ENCODE measurements around the gene KIRREL1. TPM values are rescaled to one million over a fixed set of nuclear protein-coding genes. Genes with fewer than 3 reads are reported as not detected.
A peak's percentile ranks its signal among the peaks of the same experiment; 100 is the strongest.

Gene KIRREL1
- total RNA-seq, 2 donors from 2014 or later: 19.7 to 21.2 TPM

DNA sequence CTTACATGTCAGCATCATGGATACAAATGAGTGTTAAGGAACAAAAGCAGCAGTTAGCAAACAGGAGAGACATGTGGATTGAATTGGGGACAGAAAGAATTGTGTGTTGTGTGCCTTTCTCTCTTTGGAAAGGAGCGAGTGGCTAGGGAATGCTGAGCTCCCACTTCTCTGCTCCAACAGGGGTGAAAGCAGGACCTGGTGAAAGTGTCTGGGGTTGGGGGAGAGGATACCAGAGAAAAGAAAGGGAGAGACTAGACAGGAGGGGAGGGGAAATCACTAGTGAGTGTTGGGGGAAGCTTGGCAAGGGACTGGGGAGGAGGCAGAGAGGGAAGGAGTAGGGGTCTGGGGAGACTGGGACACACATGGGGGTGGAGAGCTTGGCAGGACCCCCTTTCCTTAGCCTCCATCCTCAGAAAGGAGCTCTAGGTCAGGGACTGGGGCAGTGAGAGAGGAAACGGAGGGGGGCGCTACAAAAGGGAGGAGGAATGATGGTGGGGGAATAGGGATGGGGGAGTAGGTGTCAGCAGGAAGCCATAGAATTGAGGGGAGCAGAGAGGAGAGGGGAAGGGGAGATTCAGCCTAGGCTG lies 2.2 kb downstream of the KIRREL1 start:
- intact Hi-C loops (cut with DNase I): no loop called here
- DNase-seq: no peak
- no peak for ATAC-seq

DNA sequence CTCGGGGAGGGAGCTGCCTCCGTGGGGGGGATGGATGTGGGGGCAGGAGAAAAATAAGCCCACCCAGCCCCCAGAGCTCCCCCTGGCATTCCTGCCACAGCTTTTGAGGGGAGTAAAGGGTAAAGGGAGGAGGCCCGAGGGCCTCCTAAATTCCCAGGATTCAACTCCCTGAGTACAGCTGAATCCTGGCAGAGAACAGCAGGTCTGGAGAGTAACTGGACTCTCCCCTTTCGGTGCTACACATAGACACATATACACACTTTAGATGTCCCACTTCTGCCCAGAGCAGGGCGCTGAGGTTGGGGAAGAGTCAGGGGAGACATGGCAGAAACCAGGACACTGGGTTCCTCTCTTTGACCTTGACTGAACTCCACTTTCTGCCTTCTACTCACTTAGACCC lies 3.0 kb downstream of the KIRREL1 start:
- intact Hi-C loops (cut with DNase I): no loop called here
- ATAC-seq: no peak
- no peak for DNase-seq

DNA sequence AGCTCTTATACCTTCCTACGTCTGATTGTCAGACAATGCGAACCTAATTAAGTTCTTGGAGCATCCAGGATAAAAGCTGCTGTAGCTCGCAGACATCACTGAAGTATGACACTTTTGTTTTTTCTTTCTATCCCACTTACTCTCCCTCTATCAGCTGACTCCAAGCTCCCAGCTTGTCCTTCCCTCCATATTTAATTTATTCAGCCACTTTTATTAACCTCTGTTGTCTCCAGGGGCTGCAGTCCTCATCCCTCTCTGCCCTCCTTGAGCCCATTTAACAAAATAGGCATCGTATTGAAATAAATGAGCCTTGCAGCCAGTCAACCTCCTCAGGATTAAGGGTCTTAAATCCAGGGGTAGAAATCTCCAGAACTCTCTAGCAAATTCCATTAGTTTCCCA lies 7.1 kb downstream of the KIRREL1 start:
- no peak for DNase-seq
- ATAC-seq: no peak
- intact Hi-C loops (cut with DNase I): no loop called here

DNA sequence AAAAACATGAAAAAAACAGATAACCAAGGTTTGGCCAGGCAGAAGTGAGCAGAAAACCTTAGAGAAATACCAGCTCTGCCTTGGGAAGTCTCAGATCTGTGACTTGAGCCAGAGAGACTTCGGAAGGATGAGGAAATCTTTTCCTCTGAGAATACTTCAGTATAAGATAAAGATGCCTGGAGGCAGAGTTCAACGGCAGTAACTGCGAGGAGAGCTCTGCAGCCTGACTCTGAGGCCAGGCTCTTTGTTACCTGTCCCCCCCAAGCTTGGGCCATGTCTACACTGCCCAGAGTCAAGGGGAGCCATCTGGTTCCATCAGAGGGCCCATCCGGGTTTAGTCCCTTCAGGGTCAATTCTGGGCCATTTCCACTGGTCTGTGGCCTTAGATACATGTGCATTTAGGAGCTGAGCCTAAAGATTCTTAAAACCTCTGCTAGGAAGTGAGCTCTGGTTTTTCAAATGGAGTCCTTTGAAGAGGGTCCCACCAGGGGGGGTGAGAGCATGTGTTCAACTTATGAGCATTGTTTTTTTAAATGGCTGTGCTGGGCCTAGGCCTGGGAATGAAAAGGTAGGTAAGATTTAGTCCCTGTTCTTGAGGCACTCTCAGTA lies 8.7 kb downstream of the KIRREL1 start:
- DNase-seq (no peak), ATAC-seq (peak; percentile 45 to 46)
- intact Hi-C loops (cut with DNase I): no loop called here

DNA sequence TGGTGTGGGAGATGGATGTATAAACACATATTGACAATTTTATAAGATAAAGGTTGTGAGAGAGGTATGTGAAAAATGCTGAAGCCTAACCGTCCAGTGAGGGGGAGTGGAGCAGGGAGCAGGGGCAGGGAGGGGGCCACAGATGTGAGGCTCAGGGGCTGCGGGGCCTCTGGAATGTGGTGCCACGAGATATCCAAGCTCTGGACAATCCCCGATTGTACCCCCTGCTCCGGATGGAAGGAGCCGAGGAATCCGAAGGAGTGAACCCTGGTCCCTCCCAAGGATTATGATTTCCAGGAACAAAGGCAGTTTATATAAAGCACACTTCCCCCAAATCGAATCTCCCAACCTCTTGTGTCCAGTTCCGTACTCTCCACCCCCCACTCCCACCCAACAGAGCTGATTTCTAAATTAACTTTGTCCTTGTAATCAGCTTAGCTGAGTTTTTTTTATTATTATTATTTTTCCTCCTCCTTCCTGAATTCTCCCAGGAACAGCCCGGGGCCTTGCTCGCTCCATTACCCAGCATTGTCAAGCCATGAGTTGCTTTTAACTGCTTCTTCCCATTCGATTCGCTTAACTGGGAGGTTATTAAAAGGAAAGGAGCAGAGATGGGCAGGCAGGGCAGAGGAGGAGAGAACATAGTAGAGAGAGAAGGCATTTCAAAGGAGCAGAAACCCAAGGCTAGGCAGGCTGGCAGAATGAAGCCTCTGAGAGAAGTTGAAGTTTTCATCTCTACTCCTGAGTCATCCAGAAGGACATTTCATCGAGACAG lies 9.4 kb downstream of the KIRREL1 start:
- intact Hi-C loops (cut with DNase I): no loop called here
- no peak for DNase-seq
- ATAC-seq: peak; percentile 10 to 16

DNA sequence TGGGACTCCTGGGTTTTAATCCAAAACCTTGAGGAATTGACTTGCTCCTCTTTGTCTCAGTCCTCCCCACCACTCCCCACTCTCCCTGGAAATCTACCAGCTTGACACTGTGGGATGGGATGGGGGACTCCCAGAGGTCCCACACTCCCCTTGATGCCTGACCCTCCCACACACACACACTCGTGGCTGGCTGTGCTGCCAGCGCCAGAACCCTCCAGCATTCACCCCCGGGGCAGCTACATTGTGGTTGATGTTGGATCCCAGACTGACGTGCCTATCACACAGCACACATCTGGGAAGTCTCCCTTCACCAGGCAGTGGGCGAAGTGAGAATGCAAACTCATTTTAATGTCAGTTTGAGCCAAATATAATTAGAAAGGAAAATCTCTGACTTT lies 10.0 kb downstream of the KIRREL1 start:
- ATAC-seq (peak in 1 of 2 donors; percentile 52), DNase-seq (no peak)
- intact Hi-C loops (cut with DNase I): no loop called here

DNA sequence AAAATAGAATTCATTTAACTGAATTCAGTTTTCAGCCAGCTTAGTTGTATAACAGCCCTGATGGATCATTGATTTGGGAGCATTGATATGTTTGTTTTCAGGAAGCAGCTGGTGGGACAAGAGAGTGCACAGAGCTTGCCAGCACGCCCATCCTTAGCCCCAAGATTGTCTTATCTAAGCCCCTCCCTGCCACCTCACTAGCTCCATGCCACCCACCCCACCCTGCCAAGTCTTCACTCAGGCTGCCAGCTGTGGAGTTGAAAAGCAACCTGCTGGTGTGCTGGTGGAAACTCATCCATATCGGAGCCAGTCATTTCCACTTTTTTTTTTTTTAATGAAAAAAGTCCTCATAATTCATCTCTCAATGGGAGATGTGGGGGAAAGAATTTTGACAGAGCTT lies 11.8 kb downstream of the KIRREL1 start:
- no peak for DNase-seq
- intact Hi-C loops (cut with DNase I): no loop called here
- no peak for ATAC-seq

DNA sequence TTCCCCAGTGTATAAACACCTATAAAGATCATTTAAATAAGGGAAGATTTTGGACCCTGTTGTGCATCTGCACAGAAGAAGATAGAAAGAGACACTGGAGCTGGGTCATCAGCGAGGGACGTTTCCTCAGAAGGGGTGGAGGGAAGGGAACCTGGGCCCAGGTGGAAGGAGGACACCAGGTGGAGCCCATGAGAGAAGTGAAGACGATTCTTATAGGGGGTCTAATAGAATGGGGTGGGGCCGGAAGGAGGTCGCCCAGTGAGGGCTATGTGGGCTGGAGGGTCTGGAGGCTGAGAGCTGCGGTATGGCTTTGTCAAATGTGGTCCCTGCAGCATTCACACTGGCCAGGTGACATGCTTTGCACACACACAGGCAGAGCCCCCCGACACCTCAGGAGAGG lies 13.7 kb downstream of the KIRREL1 start:
- no peak for DNase-seq
- ATAC-seq: no peak
- intact Hi-C loops (cut with DNase I): no loop called here

DNA sequence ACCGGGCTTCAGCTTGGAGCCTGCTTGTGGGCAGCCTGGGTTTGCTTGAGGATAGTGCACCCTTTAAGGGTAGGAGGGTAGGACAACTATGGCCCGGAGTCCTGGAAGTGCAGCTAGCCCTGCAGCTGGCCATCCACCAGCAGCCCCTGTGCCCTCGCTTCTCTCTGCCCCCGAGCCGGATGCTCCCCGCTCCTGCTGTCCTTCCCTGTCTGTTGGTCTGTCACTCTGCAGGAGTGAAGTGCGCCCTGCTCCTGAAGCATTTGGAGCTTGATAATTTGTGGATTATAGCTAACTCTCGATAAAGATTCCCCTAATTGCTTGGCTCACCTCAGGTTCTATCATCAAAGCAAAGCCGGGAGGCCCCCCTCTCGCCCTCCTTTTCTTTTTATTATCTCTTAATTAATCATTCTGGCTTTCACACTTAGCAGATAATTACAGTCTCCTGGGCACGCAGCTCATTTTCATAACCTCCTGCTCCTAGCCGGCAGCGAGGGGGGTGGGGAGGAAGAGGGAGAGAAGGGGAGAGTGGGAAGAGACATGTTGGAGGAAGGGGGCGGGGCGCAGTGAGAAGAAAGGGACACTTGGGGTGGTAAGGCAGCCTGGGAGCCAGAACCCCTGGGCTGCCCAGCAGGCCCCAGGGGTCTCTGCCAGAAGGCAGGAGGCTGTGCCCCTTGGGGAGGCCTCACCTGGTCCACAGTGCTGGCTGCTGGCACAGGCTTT lies 14.4 kb downstream of the KIRREL1 start:
- DNase-seq (no peak), ATAC-seq (no peak)
- intact Hi-C loops (cut with DNase I): no loop called here

DNA sequence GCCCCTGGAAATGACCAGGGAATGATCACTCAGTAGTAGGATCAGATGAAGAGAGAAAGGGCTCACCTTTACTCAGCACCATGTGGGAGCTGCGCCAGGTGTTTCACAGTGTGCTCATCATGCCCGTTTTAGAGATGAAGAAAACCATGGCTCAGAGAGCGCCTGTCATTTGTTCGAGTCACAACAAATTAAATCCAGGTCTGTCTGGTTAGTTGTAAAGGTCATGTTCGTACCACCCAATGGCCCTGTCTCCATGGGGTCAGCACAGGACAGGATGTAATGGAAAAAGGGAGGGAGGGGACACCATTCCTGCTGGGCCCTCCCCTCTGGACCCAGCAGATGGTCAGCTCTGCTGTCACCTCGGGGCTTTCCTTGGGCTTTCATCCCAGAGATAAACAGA lies 15.2 kb downstream of the KIRREL1 start:
- intact Hi-C loops (cut with DNase I): no loop called here
- no peak for ATAC-seq

DNA sequence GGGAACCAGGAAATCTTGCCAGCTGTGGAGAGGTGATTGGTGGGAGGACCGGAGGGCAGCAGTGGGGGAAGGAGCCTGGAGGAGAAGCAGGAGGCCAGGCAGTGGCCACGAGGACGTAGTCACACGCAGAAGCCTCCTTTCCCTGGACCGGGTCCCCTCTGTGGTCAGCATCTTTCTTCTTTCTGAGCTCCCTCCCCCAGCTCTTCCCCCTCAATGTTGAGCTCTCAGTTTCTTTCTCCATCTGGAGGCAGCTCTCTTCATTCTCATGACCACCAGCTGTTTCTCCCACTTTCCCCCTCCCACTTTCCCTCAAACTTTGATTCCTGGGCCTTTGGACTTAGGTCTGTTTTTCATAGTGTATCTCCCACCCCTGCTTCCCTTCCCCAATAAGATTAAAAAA lies 18.3 kb downstream of the KIRREL1 start:
- peak in 1 of 2 donors; percentile 8 for ATAC-seq
- intact Hi-C loops (cut with DNase I): no loop called here
- no peak for DNase-seq

More for the DNA sequence above, 15.2 kb downstream of the KIRREL1 start:
- no peak for DNase-seq

DNA sequence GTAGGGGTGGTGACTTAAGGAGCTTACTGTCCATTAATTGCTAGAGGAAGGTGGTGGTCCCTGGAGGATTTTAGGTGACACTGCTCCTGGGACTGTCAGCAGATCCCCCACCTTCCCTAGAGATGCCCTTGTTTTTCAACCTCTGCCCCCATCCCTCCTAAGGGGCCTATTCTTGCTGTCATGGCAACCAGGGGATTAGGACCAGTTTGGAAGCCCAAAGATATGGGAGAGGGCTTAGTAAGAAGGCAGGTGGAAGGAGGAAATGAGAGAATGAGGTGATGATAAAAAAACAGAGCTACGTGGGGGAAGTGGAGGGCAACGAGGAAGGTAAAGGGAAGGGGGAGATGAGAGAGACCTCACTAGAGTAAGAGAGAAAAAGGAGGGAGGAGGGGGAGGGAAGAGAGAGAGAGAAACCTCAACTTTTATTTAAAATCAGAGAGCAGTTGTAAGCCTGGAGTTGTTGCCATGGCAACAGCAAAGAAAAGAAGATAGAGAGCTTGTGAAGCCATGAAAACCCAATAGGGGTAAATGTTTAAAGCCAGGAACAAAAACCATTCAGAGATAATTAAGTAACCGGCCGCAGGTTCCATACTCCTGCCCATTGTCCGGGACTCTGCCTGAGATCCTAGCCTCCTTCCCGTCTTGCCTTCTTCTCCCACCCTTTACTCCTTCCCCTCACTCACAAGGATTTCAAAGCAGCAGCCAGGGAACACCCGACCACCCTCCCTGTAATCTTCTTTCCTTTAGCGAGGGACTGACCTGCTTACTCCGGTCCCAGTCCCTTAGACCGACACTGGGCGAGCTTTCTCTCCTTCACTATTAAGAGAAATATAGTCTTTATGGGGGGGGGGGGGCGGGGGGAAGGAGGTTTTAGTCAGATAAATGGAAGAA lies 20.6 kb downstream of the KIRREL1 start:
- ATAC-seq: no peak
- no peak for DNase-seq
- intact Hi-C loops (cut with DNase I): no loop called here

DNA sequence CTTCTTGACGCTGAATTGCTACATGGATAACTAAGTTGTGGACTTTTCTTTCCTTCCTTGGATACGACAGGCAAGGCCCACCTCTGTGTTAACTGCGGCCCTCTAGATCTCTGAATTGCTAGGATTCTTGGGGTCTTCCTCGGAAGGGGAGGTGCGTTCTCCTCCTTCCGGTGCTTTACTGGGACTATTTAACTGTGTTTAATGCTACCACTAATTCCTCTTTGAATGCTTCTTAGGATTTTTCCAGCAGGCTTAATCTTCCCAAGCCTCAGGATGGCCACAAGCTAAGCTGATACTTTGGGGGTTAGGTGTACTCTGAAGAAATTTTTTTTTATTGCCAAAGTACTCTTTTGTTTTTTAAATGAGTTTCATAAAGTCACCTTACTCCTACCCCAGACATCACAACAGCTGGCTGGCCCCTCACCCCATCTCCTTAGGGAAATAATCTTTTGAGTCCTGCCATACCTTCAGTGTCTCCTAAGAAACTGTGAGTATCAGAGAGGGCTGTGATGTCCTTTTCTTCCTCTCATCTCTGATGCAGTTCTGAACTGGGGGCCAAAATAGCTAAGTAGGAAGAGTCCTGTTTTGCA lies 21.4 kb downstream of the KIRREL1 start:
- intact Hi-C loops (cut with DNase I): no loop called here
- ATAC-seq: no peak
- no peak for DNase-seq

DNA sequence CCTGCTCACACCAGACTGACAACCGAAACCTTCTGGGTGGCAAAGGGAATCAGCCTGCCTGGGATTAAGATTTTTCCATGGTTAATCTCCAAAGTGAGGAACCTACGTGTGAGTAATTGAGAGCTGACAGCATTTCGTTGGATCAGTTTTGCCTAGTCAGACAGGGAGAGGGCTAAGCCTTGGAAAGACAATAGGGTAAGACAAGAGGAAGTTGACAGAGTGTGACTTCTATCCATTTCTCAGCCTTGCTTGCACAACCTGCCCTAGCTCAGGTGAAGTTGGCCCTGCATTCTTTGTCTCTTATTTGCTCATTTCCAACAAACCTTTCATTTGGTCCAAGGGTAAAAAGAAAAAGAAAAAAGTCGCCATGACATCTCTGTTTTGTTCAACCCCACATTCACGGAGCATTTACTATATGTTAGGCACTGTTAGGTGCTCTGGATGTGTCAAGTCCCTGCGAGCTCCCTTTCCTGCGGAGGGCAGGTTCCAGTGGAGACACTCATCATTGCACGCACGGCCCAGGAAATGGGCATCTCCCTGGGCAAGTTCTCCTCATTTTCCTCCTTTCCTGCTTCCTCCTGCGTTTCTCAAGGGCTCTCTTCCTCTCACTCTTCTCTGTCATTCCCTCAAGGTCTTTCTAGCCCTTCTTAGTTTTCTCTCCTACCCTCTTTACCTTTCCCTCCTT lies 23.3 kb downstream of the KIRREL1 start:
- intact Hi-C loops (cut with DNase I): no loop called here
- no peak for DNase-seq
- no peak for ATAC-seq

DNA sequence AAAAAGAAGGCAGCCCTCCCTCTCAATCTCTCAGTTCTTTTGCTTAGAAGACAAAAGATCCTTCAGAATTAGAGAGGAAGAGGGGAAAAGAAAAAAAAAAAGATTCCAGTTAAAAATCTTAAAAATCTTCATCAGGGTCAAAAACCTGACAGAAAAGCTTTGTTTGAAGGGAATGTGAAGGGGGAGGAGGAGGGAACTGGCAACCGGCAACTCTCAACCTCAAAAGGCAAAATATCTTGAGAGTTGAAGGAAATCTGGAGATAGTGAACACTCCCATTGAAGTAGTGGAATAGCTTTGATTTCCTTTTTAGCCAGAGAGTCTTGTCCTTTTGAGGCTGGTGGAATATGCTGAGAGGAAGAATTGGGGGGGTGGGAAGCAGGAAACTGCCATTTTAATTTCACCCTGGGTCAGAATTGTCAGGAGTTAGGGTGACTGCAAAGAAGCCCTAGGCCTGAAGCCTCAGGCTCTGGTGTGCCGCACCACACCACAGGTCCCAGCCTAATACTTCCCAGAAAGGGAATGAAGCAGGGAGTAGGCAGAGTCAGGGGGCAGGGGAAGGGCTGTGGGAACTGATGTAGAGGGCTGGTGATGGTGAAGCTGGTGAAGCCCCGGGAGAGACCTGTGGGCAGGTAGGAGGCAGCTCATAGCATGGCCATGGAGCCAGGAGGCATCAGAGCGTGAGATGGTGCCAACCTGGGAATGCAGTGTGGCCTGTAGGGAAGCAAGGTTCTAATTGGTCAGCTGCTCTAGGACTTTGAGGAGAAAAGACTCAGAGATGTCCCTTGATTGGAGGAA lies 24.6 kb downstream of the KIRREL1 start:
- ATAC-seq: no peak
- intact Hi-C loops (cut with DNase I): no loop called here
- DNase-seq: no peak

DNA sequence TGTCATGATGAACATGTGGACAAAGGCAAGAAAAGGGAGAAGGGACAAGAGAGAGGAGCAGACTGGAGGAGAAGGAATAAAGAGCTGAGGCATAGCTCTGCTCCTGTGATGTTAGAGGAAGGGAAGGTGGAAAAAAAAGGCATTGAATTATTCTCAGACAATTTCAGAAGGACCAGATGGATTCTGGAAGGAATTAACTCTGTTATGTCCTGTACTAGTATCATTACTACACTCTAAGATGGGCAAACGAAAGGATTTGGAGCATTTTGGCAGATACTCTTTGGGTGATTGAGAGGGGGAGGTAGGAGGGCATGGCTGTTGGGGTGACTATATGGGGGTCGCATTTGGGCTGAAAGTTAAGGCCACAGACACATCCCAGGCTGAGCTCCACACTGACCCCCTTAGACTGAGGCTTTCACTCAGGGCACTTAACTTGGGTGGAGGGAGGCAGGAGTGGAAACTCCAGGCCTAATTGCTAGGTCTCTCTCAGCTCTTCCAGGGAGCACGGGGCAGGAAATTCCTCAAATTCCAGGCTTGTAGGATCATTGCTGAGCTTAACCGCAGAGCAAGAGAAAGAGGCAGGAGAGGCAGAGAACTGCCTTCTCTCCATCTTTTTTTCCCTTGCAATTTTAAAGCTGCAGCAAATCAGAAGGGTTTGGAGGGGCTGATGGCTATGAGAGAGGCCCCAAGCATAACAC lies 25.9 kb downstream of the KIRREL1 start:
- intact Hi-C loops (cut with DNase I): no loop called here

More for the DNA sequence above, 25.9 kb downstream of the KIRREL1 start:
- DNase-seq: peak; percentile 68
- peak; percentile 86 to 93 for ATAC-seq
